HCT116 (cell line): ENCODE results near the gene OPCML. TPM values are rescaled to one million over a fixed set of nuclear protein-coding genes. Genes with fewer than 3 reads are reported as not detected.

Source experiments
- ATAC-seq: fragments of 200-7000 bp; cut with Tn5 transposase; 2 replicates; pipeline ENCODE4 v1.9.1; 2020; ENCODE audit warnings: mild to moderate bottlenecking, moderate library complexity
- BruUV-seq: library from RNA; stranded (reverse); fragments of 400-500 nt; replicated peaks from 2 replicates; lab custom pipeline; 2021; lab: Mats Ljungman, UMichigan
- CTCF ChIA-PET: fragments of 300-600 bp; sonication (Branson Sonifier 250); formaldehyde crosslinking; loops from one replicate; lab custom pipeline; 2021; ENCODE audit warnings: antibody characterized with exemption; lab: Charles Lee
- POLR2A ChIA-PET: fragments of 300-600, 350-600 bp; sonication (Branson Sonifier 250); formaldehyde crosslinking; loops from one replicate; lab custom pipeline; 2021; ENCODE audit warnings: antibody characterized with exemption; lab: Charles Lee
- RAD21 ChIA-PET, 2 experiments: fragments of 300-600 bp; sonication (Branson Sonifier 250); formaldehyde crosslinking; loops; one replicate each; lab custom pipeline; 2023; ENCODE audit warnings: low total read pairs in 2 of 2; ENCODE audit not compliant: uncharacterized antibody in 2 of 2, unreplicated experiment in 2 of 2, low non-redundant PET in 1 of 2; lab: Charles Lee
- DNase-seq: peaks from one replicate; pipeline ENCODE4 v3.0.0-alpha.2; 2010; ENCODE audit warnings: low read depth, low spot score
- H2AFZ ChIP-seq: fragments of 200-600 bp; shearing (Covaris generic), sonication (generic); 2 replicates; pipeline ENCODE4 v1.6.1; 2017; ENCODE audit warnings: low read depth, mixed run types, mixed read lengths, antibody characterized with exemption, low read length; ENCODE audit not compliant: poor library complexity, severe bottlenecking
- H3K27ac ChIP-seq: 2 replicates; pipeline ENCODE4 v1.5.1; 2012; ENCODE audit warnings: low read depth, low read length
- H3K27me3 ChIP-seq: fragments of 200-600 bp; sonication (generic); 2 replicates; pipeline ENCODE4 v1.6.1; 2016; ENCODE audit warnings: mixed run types, low read length, mixed read lengths; ENCODE audit not compliant: insufficient read depth
- H3K36me3 ChIP-seq, 2 experiments: fragments of 200-500 bp in 1 of 2; fragments of 200-600 bp in 1 of 2; sonication (Bioruptor generic) in 1 of 2; sonication (generic) in 1 of 2; 2 replicates each; pipeline versions ENCODE4 v1.5.1 to v1.6.1; 2014 to 2016; ENCODE audit warnings: low read length in 2 of 2, inconsistent platforms in 1 of 2, mixed read lengths in 1 of 2, mixed run types in 1 of 2; ENCODE audit not compliant: insufficient read depth in 2 of 2, control insufficient read depth in 1 of 2
- H3K4me1 ChIP-seq, 2 experiments: fragments of 200-600 bp in 1 of 2; sonication (generic) in 1 of 2; 2 replicates each; pipeline versions ENCODE4 v1.5.1 to v1.6.1; 2012 to 2017; ENCODE audit warnings: low read length in 2 of 2, inconsistent platforms in 1 of 2, mild to moderate bottlenecking in 1 of 2, mixed read lengths in 1 of 2, mixed run types in 1 of 2, moderate library complexity in 1 of 2; ENCODE audit not compliant: insufficient read depth in 2 of 2, control insufficient read depth in 1 of 2
- H3K4me2 ChIP-seq: fragments of 200-600 bp; sonication (generic); 2 replicates; pipeline ENCODE4 v1.6.1; 2017; ENCODE audit warnings: mixed run types, low read length, mixed read lengths
- H3K4me3 ChIP-seq, 2 experiments: fragments of 200-600 bp in 1 of 2; sonication (generic) in 1 of 2; replicated peaks in 1 of 2; 2 replicates each; pipeline ENCODE4 v1.5.1; 2011 to 2016; ENCODE audit warnings: low read length in 2 of 2, control low read depth in 1 of 2, low read depth in 1 of 2, mild to moderate bottlenecking in 1 of 2, mixed read lengths in 1 of 2, mixed run types in 1 of 2
- H3K79me2 ChIP-seq: fragments of 200-600 bp; sonication (generic); 2 replicates; pipeline ENCODE4 v1.6.1; 2017; ENCODE audit warnings: mild to moderate bottlenecking, mixed run types, low read length, moderate library complexity, mixed read lengths; ENCODE audit not compliant: insufficient read depth
- H3K9ac ChIP-seq: fragments of 200-600 bp; sonication (generic); 2 replicates; pipeline ENCODE4 v1.6.1; 2016; ENCODE audit warnings: low read length, mixed read lengths
- H3K9me2 ChIP-seq: fragments of 200-600 bp; sonication (generic), shearing (Covaris generic); 2 replicates; pipeline ENCODE4 v1.6.1; 2017; ENCODE audit warnings: mixed run types, mild to moderate bottlenecking, moderate library complexity; ENCODE audit not compliant: insufficient read depth
- H3K9me3 ChIP-seq, 2 experiments: fragments of 200-500 bp in 1 of 2; fragments of 200-600 bp in 1 of 2; sonication (Bioruptor generic) in 1 of 2; sonication (generic) in 1 of 2; 2 replicates each; pipeline ENCODE4 v1.6.1; 2014 to 2017; ENCODE audit warnings: low read length in 2 of 2, mixed read lengths in 2 of 2, inconsistent platforms in 1 of 2, low read depth in 1 of 2, mild to moderate bottlenecking in 1 of 2, mixed run types in 1 of 2, moderate library complexity in 1 of 2; ENCODE audit not compliant: control insufficient read depth in 1 of 2, insufficient read depth in 1 of 2
- H4K20me1 ChIP-seq: fragments of 200-600 bp; sonication (generic), shearing (Covaris generic); 2 replicates; pipeline ENCODE4 v1.6.1; 2017; ENCODE audit warnings: mixed run types, mild to moderate bottlenecking, moderate library complexity; ENCODE audit not compliant: insufficient read depth
- CEBPB ChIP-seq: IDR thresholded peaks from 2 replicates; pipeline ENCODE4 v1.6.1; 2012; ENCODE audit warnings: low read depth
- CTCF ChIP-seq, 3 experiments: fragments of 200-600 bp in 1 of 3; sonication (generic) in 1 of 3; IDR thresholded peaks in 2 of 3; conservative IDR thresholded peaks in 1 of 3; 2 replicates each; pipeline ENCODE4 v1.5.1; 2012 to 2017; ENCODE audit warnings: low read depth in 2 of 3, low read length in 2 of 3, antibody characterized with exemption in 1 of 3, borderline replicate concordance in 1 of 3, control low read depth in 1 of 3, mild to moderate bottlenecking in 1 of 3, mixed read lengths in 1 of 3, mixed run types in 1 of 3, moderate library complexity in 1 of 3; ENCODE audit not compliant: insufficient read depth in 1 of 3
- EGR1 ChIP-seq: IDR thresholded peaks from 2 replicates; pipeline ENCODE4 v1.6.1; 2012; ENCODE audit warnings: low read depth
- ELF1 ChIP-seq: IDR thresholded peaks from 2 replicates; pipeline ENCODE4 v1.6.1; 2012; ENCODE audit warnings: low read depth, borderline replicate concordance
- EZH2phosphoT487 ChIP-seq: fragments of 200-600 bp; IDR thresholded peaks from 2 replicates; pipeline ENCODE4 v1.6.1; 2018; ENCODE audit warnings: antibody characterized with exemption, borderline replicate concordance
- JUND ChIP-seq: IDR thresholded peaks from 2 replicates; pipeline ENCODE4 v1.6.1; 2012
- MAX ChIP-seq: IDR thresholded peaks from 2 replicates; pipeline ENCODE4 v1.6.1; 2012
- POLR2A ChIP-seq: IDR thresholded peaks from 2 replicates; pipeline ENCODE4 v1.7.0; 2011; ENCODE audit warnings: borderline replicate concordance; ENCODE audit not compliant: insufficient read depth, insufficient read length; ENCODE audit errors: extremely low read depth
- REST ChIP-seq: IDR thresholded peaks from 2 replicates; pipeline ENCODE4 v1.6.1; 2012; ENCODE audit warnings: low read depth
- SP1 ChIP-seq: IDR thresholded peaks from 2 replicates; pipeline ENCODE4 v1.6.1; 2012; ENCODE audit warnings: low read depth
- ZFX ChIP-seq: fragments of 450-650 bp; IDR thresholded peaks from 2 replicates; pipeline ENCODE4 v1.6.1; 2017
- ZNF274 ChIP-seq: fragments of 200-500 bp; sonication (Bioruptor generic); IDR thresholded peaks from 2 replicates; pipeline ENCODE4 v1.6.1; 2014; ENCODE audit warnings: mild to moderate bottlenecking, low read depth, low read length, inconsistent platforms
- intact Hi-C: fragments of 100-400 bp; cut with micrococcal nuclease; formaldehyde crosslinking; loops from 2 replicates; pipeline ENCODE4 v1.10.0; 2022
- total RNA-seq: library from RNA; stranded (reverse); gene quantifications from one replicate; pipeline ENCODE4 v1.2.1, GENCODE V29; 2021; ENCODE audit not compliant: unreplicated experiment

OPCML gene
- total RNA-seq, 1 experiment from 2014 or later, result not detected

- no peak overlapping the region for H3K27ac ChIP-seq
- no peak overlapping the region for H3K4me3 ChIP-seq
- H3K9me2 ChIP-seq, result no peaks in the 10 kb centered on the region
- no peak overlapping the region for H3K9ac ChIP-seq
- no peak for ATAC-seq
- H3K9me3 ChIP-seq, result peaks cover 0 to 26% of the 10 kb centered on the region in 2 experiments; a peak in 2 of 4 replicates
- ChIA-PET RAD21 (no interaction called here), CTCF (no interaction called here), POLR2A (no interaction called here)
- H3K27me3 ChIP-seq, result no peaks in the 10 kb centered on the region
- H3K4me2 ChIP-seq, result no peak overlapping the region
- intact Hi-C loops, result no loop called here
- no peaks in the 10 kb centered on the region for H3K79me2 ChIP-seq
- no peak for TF ChIP-seq CTCF (IDR thresholded peaks at IDR 0.05 in 2 of 3, conservative IDR thresholded peaks at IDR 0.05 in 1 of 3; ENCODE audit: borderline replicate concordance in 1 of 3, insufficient read depth in 1 of 3, low read depth in 2 of 3, low read length in 2 of 3)
- TF ChIP-seq REST, result no peak
- no peak for TF ChIP-seq SP1
- TF ChIP-seq MAX, result no peak
- no peak for TF ChIP-seq EZH2phosphoT487
- no peak for TF ChIP-seq CEBPB
- TF ChIP-seq ELF1, result no peak
- TF ChIP-seq ZNF274, result no peak
- TF ChIP-seq ZFX, result no peak
- TF ChIP-seq JUND, result no peak
- TF ChIP-seq POLR2A, result no peak
- TF ChIP-seq EGR1, result no peak
- no peaks in the 10 kb centered on the region for H3K4me1 ChIP-seq
- H3K36me3 ChIP-seq, result no peaks in the 10 kb centered on the region
- BruUV-seq, result no TSS peak
- H4K20me1 ChIP-seq, result no peaks in the 10 kb centered on the region
- no peak for DNase-seq
- H2AFZ ChIP-seq, result no peak overlapping the region
Measured at GRCh38 chr11:132589791-132590190, 942.5 kb downstream of the OPCML start.
